Hepatocyte (in vitro differentiated cells): ENCODE measurements around the gene FADS6.

ENCODE experiments used
- EZH2 ChIP-seq: fragments of 200-600 bp; sonication (generic); IDR thresholded peaks from 2 replicates; pipeline ENCODE4 v1.6.1; 2016; ENCODE audit warnings: antibody characterized with exemption, mild to moderate bottlenecking, borderline replicate concordance
- EZH2phosphoT487 ChIP-seq: fragments of 200-600 bp; sonication (generic); IDR thresholded peaks from one replicate; pipeline ENCODE4 v1.6.1; 2018; ENCODE audit warnings: antibody characterized with exemption, mild to moderate bottlenecking, low read depth, moderate library complexity; ENCODE audit not compliant: unreplicated experiment, severe bottlenecking
- TF ChIP-seq, protein P1 (sequence below): fragments of 200-600 bp; sonication (generic); IDR thresholded peaks from 2 replicates; pipeline ENCODE4 v1.5.1; 2016; ENCODE audit warnings: antibody characterized with exemption, mild to moderate bottlenecking; ENCODE audit not compliant: poor library complexity

DNA sequence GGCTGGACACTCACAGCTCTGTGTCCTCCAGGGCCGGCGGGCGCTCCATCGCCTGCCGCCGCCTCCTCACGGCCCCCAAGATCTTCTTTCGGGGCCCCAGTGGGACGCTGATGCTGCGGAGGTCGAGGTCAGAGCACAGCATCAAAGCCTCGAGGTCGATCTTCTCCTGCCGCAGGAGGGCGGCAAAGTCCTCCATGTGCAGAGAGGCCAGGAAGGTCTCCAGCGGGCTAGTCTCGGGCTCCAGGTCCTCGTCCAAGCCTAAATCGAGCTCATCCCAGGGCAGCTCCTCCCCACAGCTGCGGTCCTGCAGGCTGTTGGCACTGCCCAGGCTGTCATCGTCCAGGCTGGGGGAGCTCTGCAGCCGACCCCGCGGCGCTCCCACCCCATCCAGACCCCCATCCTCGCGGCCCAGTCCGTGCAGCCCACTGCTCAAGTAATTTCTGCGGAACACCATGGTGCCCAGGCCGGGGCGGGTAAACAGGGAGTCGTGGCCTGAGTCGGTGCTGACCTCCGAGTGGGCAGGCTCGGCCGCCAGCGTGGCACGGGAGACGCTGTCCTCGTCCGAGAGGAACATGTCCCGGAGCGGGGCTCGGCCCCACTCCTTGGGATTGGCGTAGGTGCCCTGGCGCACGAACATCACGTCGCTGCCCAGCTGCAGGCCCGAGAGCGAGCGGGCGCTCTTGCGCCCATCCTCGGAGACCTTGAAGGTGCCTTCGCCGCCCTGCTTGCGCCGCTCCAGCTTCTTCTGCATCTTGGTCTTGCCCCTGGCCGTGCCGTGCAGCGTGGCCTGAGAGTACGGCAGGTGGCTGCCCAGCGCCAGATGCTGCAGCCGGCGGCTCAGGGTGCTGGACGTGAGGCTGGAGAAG, 26.2 kb upstream of the FADS6 start:
- TF ChIP-seq, protein P1, sequence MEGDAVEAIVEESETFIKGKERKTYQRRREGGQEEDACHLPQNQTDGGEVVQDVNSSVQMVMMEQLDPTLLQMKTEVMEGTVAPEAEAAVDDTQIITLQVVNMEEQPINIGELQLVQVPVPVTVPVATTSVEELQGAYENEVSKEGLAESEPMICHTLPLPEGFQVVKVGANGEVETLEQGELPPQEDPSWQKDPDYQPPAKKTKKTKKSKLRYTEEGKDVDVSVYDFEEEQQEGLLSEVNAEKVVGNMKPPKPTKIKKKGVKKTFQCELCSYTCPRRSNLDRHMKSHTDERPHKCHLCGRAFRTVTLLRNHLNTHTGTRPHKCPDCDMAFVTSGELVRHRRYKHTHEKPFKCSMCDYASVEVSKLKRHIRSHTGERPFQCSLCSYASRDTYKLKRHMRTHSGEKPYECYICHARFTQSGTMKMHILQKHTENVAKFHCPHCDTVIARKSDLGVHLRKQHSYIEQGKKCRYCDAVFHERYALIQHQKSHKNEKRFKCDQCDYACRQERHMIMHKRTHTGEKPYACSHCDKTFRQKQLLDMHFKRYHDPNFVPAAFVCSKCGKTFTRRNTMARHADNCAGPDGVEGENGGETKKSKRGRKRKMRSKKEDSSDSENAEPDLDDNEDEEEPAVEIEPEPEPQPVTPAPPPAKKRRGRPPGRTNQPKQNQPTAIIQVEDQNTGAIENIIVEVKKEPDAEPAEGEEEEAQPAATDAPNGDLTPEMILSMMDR: peak; percentile 14
- no peak for TF ChIP-seq EZH2
- no peak for TF ChIP-seq EZH2phosphoT487
